Liver (tissue), 2 donors: ENCODE measurements around the gene CCM2.

Experiments used
- CTCF ChIP-seq: fragments of 150-350 bp; IDR thresholded peaks from 2 replicates; pipeline ENCODE4 v1.5.1; 2017; ENCODE audit warnings: improper control_type of control experiment, low read depth, low read length; ENCODE audit not compliant: missing input control
- MAX ChIP-seq: IDR thresholded peaks from 2 replicates; pipeline ENCODE4 v1.6.1; 2016; ENCODE audit warnings: antibody characterized with exemption
- donor health status: healthy.

- TF ChIP-seq CTCF (no peak), MAX (no peak)
These were observed 14.8 kb upstream of the CCM2 start for GRCh38 chr7:44985033-44985695.
